Subcutaneous adipose tissue (tissue), 4 donors: Measurements from ENCODE around the gene PARP4. TPM values are rescaled to one million over a fixed set of nuclear protein-coding genes. Genes with fewer than 3 reads are reported as not detected.

Experiments used
- total RNA-seq, 4 donors: library from RNA; depleted of rRNA; stranded (reverse); fragments of >200 nt; gene quantifications; one replicate each; pipeline ENCODE4 v1.1.0, GENCODE V29; 2016
- TF ChIP-seq, protein P1 (sequence below): fragments of 450-650 bp; IDR thresholded peaks from one replicate; pipeline ENCODE4 v1.5.1; 2016; ENCODE audit warnings: low read depth, mild to moderate bottlenecking, control low read depth, antibody characterized with exemption, moderate library complexity

The PARP4 gene
- total RNA-seq: 100 to 1,000 TPM in 1 of 4 donors, 10 to 100 TPM in 3; 53.7 to 101 (median 70.5) TPM

DNA sequence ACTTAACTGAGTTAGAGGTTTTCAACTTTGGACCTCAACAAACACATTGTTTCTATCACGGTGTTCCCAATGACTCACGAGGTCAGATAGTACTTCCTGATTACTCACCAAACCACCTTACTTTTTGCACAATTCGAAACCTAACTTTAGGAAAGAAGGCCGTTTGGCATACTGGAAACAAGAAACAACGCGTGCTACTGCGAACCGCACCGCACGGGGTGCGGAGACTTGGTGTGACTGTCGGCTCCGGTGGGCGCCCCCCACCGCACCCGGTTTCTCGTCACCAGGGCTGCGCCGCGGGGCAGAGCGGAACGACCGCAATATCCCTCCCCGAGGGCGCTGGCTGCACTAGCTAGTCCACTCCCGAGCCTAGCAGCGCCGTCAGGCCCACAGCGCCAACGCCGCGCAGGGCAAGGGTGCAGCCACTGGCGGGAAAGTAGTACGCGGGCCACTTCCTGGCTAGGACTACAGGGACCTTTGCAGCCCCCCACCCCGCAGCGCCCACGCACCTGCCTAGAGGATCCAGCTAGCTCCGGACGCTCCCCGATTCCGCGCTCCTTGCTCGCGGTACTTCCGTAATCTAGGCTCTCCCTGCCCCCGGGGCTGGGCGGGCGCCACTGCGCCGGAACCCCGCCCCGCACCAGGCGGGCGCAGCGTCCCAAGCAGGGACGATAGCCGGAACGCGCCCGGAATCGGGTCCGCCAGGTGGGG lies at the start of gene PARP4:
TSS of gene PARP4 (minus strand) at position 582 of the 711 bp plus-strand sequence. CDS start 9,002 bp downstream, outside the sequence.
- TF ChIP-seq, protein P1, sequence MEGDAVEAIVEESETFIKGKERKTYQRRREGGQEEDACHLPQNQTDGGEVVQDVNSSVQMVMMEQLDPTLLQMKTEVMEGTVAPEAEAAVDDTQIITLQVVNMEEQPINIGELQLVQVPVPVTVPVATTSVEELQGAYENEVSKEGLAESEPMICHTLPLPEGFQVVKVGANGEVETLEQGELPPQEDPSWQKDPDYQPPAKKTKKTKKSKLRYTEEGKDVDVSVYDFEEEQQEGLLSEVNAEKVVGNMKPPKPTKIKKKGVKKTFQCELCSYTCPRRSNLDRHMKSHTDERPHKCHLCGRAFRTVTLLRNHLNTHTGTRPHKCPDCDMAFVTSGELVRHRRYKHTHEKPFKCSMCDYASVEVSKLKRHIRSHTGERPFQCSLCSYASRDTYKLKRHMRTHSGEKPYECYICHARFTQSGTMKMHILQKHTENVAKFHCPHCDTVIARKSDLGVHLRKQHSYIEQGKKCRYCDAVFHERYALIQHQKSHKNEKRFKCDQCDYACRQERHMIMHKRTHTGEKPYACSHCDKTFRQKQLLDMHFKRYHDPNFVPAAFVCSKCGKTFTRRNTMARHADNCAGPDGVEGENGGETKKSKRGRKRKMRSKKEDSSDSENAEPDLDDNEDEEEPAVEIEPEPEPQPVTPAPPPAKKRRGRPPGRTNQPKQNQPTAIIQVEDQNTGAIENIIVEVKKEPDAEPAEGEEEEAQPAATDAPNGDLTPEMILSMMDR: no peak

DNA sequence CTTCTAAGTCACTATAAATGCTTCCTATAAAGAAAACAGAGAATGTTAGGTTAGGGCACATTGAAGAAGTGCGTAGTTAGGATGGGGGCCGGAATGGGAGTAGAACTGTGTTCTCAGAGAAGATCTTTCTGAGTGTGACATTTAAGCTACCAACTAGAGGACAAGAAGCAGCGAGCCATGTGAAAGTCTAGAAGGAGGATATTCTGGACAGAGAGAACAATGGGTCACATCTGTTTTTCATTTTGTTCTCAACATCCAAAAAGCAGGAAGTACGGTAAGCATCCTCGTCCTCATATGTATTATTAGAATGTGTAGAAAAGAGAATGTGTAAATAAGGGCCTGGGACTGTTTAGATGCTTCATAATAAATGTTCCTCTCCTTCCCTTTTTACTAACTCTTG lies 44.5 kb upstream of the PARP4 start:
- TF ChIP-seq, protein P1: no peak

DNA sequence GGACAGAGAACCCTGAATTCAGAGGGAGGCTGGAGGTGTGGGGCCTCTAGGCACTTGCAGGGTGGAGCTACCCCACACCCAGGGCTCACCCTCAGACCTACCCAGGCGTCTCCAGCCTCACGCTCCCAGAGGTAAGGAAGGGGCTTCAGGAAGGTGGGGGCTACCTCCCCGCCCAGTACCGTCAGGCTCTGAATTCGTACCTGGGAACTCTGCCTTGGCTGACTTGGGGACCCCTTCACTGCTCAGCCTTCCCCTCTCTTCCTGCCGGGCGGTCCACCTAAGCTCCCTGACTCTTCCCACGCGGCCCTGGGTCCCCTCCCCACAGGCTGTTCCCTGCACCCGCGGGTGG lies 28.5 kb upstream of the PARP4 start:
- TF ChIP-seq, protein P1: no peak

- TF ChIP-seq, protein P1: no peak
Observed at GRCh38 chr13:24540236-24541126, 27.9 kb upstream of the PARP4 start.

- TF ChIP-seq, protein P1: no peak
Observed at GRCh38 chr13:24539500-24540165, 27.1 kb upstream of the PARP4 start.

DNA sequence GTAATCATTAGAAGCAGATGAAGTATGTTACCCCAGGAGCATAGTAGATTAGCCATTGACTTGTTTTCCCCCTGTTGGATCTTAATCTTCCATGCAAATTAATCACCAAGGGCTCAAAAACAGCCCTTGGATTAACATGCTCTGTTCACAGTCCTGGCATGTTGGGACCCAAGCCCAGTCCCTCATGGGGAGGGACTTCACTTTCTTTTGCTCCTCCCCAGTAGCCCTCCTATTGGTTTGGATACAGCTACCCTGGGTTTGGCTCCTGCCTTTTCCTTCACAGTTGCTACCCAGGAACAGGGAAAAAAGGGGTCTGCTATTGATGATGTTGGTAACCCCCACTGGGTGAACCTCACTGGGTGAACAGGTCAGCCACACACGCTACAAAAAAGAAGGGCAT lies 16.9 kb upstream of the PARP4 start:
- TF ChIP-seq, protein P1: no peak
